OCI-M2 (cell line): ENCODE data around the gene UBTD1.
"Not testable (repeated sequence)": the region's sequence is repeated elsewhere in the genome, so short reads cannot be mapped to it uniquely, and the experiment has no call there.

ENCODE experiments used
- DNase-seq: peaks from one replicate; lab custom pipeline; 2025; ENCODE audit not compliant: unreplicated experiment; lab: John Stamatoyannopoulos, UW

UBTD1 gene

GRCh38 chr10:97498841-97499560, at the start of gene UBTD1:
TSS of gene UBTD1 (plus strand) at chr10:97498924. CDS start at chr10:97499204, 280 bp downstream.
- DNase-seq, result no peak

- DNase-seq, result no peak
These were observed 47.9 kb upstream of the UBTD1 start for GRCh38 chr10:97450828-97451227.

GRCh38 chr10:97451605-97452004, 47.1 kb upstream of the UBTD1 start:
- DNase-seq, result no peak

- no peak for DNase-seq
These were observed 46.4 kb upstream of the UBTD1 start for GRCh38 chr10:97452352-97452751.

GRCh38 chr10:97454330-97455036, 44.2 kb upstream of the UBTD1 start:
- DNase-seq, result no peak

- DNase-seq, result no peak
These were observed 42.6 kb upstream of the UBTD1 start for GRCh38 chr10:97456034-97456685.

GRCh38 chr10:97456686-97457065, 42.0 kb upstream of the UBTD1 start:
- DNase-seq, result no peak

- DNase-seq, result no peak
These were observed 39.6 kb upstream of the UBTD1 start for GRCh38 chr10:97459111-97459510.

GRCh38 chr10:97459933-97460332, 38.8 kb upstream of the UBTD1 start:
- no peak for DNase-seq

GRCh38 chr10:97462309-97462708, 36.4 kb upstream of the UBTD1 start:
- DNase-seq, result no peak

GRCh38 chr10:97463363-97464132, 35.2 kb upstream of the UBTD1 start:
- DNase-seq, result no peak

GRCh38 chr10:97464226-97464625, 34.5 kb upstream of the UBTD1 start:
- DNase-seq, result no peak

GRCh38 chr10:97465982-97466381, 32.7 kb upstream of the UBTD1 start:
- no peak for DNase-seq

- DNase-seq, result no peak
These were observed 32.0 kb upstream of the UBTD1 start for GRCh38 chr10:97466755-97467154.

- no peak for DNase-seq
These were observed 30.6 kb upstream of the UBTD1 start for GRCh38 chr10:97468162-97468561.

GRCh38 chr10:97468781-97469180, 29.9 kb upstream of the UBTD1 start:
- DNase-seq, result not testable (repeated sequence)

- no peak for DNase-seq
These were observed 23.8 kb upstream of the UBTD1 start for GRCh38 chr10:97474918-97475317.

- DNase-seq, result no peak
These were observed 22.7 kb upstream of the UBTD1 start for GRCh38 chr10:97475936-97476594.

- not testable (repeated sequence) for DNase-seq
These were observed 19.3 kb upstream of the UBTD1 start for GRCh38 chr10:97479410-97479809.

GRCh38 chr10:97479939-97480338, 18.8 kb upstream of the UBTD1 start:
- no peak for DNase-seq

- no peak for DNase-seq
These were observed 17.7 kb upstream of the UBTD1 start for GRCh38 chr10:97481071-97481470.
